ENCODE data around the gene MBTPS1.

DNA sequence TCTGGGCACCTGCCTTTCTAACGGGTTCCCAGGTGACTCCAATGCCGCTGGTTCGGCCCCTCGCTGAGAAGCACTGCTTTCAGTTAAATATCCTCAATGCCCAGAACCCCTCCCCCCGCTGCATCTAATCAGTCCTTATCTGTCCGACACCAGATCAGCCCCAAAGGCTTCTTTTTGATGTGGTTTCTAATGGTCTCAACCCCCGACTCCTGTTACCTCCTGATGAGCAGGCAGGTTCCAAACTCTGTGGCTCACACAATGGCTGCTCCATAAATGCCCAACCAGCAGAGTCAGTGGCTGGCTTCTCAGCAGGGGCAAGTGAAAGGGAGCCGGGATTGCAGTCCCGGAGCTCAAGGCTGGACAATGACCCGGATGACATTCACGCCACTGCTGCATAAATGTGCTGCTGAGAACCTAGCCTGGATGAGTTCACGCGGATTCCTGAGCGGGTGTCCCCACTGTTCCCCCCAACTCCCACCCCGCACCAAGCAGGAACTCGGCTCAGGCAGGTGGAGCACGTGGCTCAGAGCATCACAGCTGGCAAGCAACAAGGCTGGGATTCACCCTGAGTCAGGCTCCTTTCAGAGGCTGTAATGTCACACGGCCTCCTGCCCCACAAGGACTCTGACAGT lies 73.1 kb downstream of the MBTPS1 start:
- TF ChIP-seq, protein P1, sequence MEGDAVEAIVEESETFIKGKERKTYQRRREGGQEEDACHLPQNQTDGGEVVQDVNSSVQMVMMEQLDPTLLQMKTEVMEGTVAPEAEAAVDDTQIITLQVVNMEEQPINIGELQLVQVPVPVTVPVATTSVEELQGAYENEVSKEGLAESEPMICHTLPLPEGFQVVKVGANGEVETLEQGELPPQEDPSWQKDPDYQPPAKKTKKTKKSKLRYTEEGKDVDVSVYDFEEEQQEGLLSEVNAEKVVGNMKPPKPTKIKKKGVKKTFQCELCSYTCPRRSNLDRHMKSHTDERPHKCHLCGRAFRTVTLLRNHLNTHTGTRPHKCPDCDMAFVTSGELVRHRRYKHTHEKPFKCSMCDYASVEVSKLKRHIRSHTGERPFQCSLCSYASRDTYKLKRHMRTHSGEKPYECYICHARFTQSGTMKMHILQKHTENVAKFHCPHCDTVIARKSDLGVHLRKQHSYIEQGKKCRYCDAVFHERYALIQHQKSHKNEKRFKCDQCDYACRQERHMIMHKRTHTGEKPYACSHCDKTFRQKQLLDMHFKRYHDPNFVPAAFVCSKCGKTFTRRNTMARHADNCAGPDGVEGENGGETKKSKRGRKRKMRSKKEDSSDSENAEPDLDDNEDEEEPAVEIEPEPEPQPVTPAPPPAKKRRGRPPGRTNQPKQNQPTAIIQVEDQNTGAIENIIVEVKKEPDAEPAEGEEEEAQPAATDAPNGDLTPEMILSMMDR (IDR thresholded peaks at IDR 0.05; ENCODE audit: low read depth, low read length), result no peak
- no peak for TF ChIP-seq MYC (IDR thresholded peaks at IDR 0.05; ENCODE audit: low read depth, low read length)
